Gastroesophageal sphincter (tissue), 3 donors: Measurements from ENCODE around the gene PRR5L.

Experiments
- POLR2A ChIP-seq, 2 donors: fragments of 450-650 bp; IDR thresholded peaks; one replicate each; pipeline ENCODE4 v1.6.1; 2017; ENCODE audit warnings: antibody characterized with exemption in 2 of 2, mild to moderate bottlenecking in 2 of 2, moderate library complexity in 1 of 2
- TF ChIP-seq, protein P1 (sequence below), 4 experiments: fragments of 200-600 bp in 2 of 4; fragments of 450-650 bp in 2 of 4; sonication (generic) in 1 of 4; IDR thresholded peaks; one replicate each; pipeline ENCODE4 v1.5.1; 2017 to 2019; ENCODE audit warnings: antibody characterized with exemption in 4 of 4, mild to moderate bottlenecking in 2 of 4, moderate library complexity in 2 of 4

DNA sequence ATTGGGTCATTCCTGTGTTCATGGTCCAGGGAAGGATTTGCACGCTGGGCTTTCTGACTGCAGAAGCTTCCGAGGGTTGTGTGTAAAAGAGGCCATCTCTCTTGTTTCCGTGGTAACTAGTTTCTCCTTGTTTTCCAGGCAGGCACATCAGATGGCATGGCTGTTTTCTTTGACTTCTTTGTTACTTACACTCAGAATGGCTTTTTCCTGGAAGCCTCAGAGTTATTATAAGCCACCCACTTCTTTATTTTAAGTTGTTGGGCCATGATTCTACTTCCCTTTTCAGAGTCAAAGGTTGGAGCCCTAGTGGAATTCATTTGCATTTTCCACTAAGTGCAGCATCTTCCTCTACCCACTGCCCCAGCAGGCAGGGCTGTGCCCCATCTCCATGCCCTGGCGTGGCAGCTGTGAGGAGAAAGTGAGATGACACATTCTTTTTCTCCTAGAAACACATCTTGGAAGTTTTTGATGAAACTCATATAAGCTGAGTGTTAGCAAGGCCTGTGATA is 94.9 kb downstream of the PRR5L start:
- TF ChIP-seq POLR2A (IDR thresholded peaks at IDR 0.05): no peak
- TF ChIP-seq, protein P1, sequence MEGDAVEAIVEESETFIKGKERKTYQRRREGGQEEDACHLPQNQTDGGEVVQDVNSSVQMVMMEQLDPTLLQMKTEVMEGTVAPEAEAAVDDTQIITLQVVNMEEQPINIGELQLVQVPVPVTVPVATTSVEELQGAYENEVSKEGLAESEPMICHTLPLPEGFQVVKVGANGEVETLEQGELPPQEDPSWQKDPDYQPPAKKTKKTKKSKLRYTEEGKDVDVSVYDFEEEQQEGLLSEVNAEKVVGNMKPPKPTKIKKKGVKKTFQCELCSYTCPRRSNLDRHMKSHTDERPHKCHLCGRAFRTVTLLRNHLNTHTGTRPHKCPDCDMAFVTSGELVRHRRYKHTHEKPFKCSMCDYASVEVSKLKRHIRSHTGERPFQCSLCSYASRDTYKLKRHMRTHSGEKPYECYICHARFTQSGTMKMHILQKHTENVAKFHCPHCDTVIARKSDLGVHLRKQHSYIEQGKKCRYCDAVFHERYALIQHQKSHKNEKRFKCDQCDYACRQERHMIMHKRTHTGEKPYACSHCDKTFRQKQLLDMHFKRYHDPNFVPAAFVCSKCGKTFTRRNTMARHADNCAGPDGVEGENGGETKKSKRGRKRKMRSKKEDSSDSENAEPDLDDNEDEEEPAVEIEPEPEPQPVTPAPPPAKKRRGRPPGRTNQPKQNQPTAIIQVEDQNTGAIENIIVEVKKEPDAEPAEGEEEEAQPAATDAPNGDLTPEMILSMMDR (IDR thresholded peaks at IDR 0.05): no peak
